ENCODE measurements around the gene CDCA4. TPM values are rescaled to one million over a fixed set of nuclear protein-coding genes. Genes with fewer than 3 reads are reported as not detected.

CDCA4 gene
- polyA plus RNA-seq, 1 of the 3 experiments (the other 2 are of a cell fraction) = 26.8 TPM

DNA sequence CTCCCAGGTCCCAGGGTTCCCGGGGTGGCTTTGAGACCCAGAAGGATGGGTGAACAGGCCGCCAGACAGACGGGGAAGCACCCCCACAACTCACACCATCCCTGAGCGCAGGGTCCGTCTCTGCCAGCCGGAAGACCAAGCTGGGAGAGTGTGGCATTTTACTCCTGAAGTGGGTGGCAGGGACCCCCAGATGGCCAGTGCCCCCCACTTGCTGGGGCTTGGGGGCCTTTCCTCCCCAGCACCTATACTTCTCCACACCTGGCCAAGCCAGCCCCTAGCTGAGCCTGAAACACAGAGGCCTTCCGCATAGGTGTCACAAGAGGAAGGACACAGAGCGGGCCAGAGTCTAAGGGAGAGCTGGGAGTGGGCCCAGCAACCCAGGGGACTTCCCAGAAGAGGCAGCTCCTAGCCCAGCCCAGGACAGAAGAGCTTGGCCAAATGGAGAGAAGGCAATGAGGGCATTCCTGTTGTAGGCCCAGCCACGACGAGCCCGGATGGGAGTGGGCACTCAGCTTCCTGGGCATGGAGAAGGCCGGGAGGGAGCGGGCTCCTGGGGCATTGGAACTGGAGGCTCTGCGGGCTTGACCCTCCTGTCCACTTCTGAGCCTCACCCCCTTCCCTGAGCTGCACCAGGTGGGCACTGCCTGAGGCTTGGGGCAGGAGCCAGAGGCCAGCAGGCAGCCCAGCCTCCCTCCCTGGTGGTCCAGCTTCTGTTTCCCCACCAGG, 46.1 kb downstream of the CDCA4 start:
- no peak overlapping the region for H2AFZ ChIP-seq (ENCODE audit: low read depth)
- H3K4me2 ChIP-seq = peak overlapping the region; percentile 90
- peak overlapping the region; percentile 76; the same call in 1 of the 2 replicates for H3K9ac ChIP-seq
- no peaks in the 10 kb centered on the region for H3K9me2 ChIP-seq
- ChIA-PET POLR2A (no interaction called here), CTCF (interaction anchor here (0.7 to 11.2 kb wide), 43 partner anchors 8 to 245 kb away, joined by 3 to 284 read pairs (median 5); partner anchors contain the start of gene CDCA4)
- peaks cover 53% of the 10 kb centered on the region; the same call in 1 of the 2 replicates for H3K79me2 ChIP-seq (ENCODE audit: insufficient read depth)
- peaks cover 21% of the 10 kb centered on the region for H3F3A ChIP-seq (replicated peaks; ENCODE audit: insufficient read depth)
- peaks cover 52 to 53% of the 10 kb centered on the region in 2 experiments; a peak in 3 of 4 replicates for H3K4me1 ChIP-seq (ENCODE audit: control insufficient read depth in 1 of 2, insufficient read depth in 2 of 2, low read depth in 1 of 2, low read length in 1 of 2)
- no peaks in the 10 kb centered on the region for H3K9me3 ChIP-seq
- H3K36me3 ChIP-seq (replicated peaks in 1 of 2; ENCODE audit: control insufficient read depth in 1 of 2, insufficient read depth in 2 of 2, low read length in 1 of 2) = no peaks in the 10 kb centered on the region
- 97% methylated on average over 9 of the region's 14 CpGs for whole genome bisulfite sequencing (ENCODE audit: low lambda C conversion rate)
- H3K27me3 ChIP-seq (ENCODE audit: insufficient read depth) = no peaks in the 10 kb centered on the region
- no peak for TF ChIP-seq JUND (IDR thresholded peaks at IDR 0.05)
- TF ChIP-seq, protein P1, sequence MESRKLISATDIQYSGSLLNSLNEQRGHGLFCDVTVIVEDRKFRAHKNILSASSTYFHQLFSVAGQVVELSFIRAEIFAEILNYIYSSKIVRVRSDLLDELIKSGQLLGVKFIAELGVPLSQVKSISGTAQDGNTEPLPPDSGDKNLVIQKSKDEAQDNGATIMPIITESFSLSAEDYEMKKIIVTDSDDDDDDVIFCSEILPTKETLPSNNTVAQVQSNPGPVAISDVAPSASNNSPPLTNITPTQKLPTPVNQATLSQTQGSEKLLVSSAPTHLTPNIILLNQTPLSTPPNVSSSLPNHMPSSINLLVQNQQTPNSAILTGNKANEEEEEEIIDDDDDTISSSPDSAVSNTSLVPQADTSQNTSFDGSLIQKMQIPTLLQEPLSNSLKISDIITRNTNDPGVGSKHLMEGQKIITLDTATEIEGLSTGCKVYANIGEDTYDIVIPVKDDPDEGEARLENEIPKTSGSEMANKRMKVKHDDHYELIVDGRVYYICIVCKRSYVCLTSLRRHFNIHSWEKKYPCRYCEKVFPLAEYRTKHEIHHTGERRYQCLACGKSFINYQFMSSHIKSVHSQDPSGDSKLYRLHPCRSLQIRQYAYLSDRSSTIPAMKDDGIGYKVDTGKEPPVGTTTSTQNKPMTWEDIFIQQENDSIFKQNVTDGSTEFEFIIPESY (IDR thresholded peaks at IDR 0.05; ENCODE audit: borderline replicate concordance, low read depth) = no peak
- TF ChIP-seq NRF1 (IDR thresholded peaks at IDR 0.05; ENCODE audit: low read depth, low read length) = no peak
- TF ChIP-seq TCF12 (IDR thresholded peaks at IDR 0.05) = no peak
- no peak for TF ChIP-seq RCOR1 (IDR thresholded peaks at IDR 0.05; ENCODE audit: low read length)
- no peak for TF ChIP-seq RFX5 (IDR thresholded peaks at IDR 0.05; ENCODE audit: low read length)
- TF ChIP-seq, protein P2, sequence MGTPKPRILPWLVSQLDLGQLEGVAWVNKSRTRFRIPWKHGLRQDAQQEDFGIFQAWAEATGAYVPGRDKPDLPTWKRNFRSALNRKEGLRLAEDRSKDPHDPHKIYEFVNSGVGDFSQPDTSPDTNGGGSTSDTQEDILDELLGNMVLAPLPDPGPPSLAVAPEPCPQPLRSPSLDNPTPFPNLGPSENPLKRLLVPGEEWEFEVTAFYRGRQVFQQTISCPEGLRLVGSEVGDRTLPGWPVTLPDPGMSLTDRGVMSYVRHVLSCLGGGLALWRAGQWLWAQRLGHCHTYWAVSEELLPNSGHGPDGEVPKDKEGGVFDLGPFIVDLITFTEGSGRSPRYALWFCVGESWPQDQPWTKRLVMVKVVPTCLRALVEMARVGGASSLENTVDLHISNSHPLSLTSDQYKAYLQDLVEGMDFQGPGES (IDR thresholded peaks at IDR 0.05; ENCODE audit: low read depth, low read length) = no peak
- TF ChIP-seq CHD2 (IDR thresholded peaks at IDR 0.05; ENCODE audit: low read length, partially characterized antibody) = no peak
- TF ChIP-seq TEAD4 (IDR thresholded peaks at IDR 0.05; ENCODE audit: borderline replicate concordance, insufficient read depth) = no peak
- no peak for TF ChIP-seq MAX (IDR thresholded peaks at IDR 0.05; ENCODE audit: low read depth)
- TF ChIP-seq GATA2 (CRISPR knock-in tag; IDR thresholded peaks at IDR 0.05) = no peak
- TF ChIP-seq, protein P3, sequence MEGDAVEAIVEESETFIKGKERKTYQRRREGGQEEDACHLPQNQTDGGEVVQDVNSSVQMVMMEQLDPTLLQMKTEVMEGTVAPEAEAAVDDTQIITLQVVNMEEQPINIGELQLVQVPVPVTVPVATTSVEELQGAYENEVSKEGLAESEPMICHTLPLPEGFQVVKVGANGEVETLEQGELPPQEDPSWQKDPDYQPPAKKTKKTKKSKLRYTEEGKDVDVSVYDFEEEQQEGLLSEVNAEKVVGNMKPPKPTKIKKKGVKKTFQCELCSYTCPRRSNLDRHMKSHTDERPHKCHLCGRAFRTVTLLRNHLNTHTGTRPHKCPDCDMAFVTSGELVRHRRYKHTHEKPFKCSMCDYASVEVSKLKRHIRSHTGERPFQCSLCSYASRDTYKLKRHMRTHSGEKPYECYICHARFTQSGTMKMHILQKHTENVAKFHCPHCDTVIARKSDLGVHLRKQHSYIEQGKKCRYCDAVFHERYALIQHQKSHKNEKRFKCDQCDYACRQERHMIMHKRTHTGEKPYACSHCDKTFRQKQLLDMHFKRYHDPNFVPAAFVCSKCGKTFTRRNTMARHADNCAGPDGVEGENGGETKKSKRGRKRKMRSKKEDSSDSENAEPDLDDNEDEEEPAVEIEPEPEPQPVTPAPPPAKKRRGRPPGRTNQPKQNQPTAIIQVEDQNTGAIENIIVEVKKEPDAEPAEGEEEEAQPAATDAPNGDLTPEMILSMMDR (IDR thresholded peaks at IDR 0.05) = no peak
- no peak for TF ChIP-seq EP300 (IDR thresholded peaks at IDR 0.05; ENCODE audit: borderline replicate concordance in 1 of 2, low read depth in 1 of 2, low read length in 1 of 2)
- no peak for TF ChIP-seq MXI1 (IDR thresholded peaks at IDR 0.05; ENCODE audit: low read depth, low read length)
- TF ChIP-seq ELF1 (IDR thresholded peaks at IDR 0.05) = no peak
- no peak for TF ChIP-seq POLR2AphosphoS5 (IDR thresholded peaks at IDR 0.05; ENCODE audit: low read depth, low read length)
- no peak for TF ChIP-seq FOXJ3 (CRISPR knock-in tag; IDR thresholded peaks at IDR 0.05)
- DNase-seq = no peak
- H4K20me1 ChIP-seq (ENCODE audit: insufficient read depth) = no peaks in the 10 kb centered on the region
- H3K4me3 ChIP-seq (ENCODE audit: low read depth in 2 of 2, low read length in 1 of 2) = no peak overlapping the region
- H3K27ac ChIP-seq (ENCODE audit: low read depth in 2 of 2, low read length in 1 of 2) = peak overlapping the region; percentile 70 to 93; a peak in 3 of 4 replicates
